Renal cortex interstitium (tissue), 11 donors: ENCODE data around the gene MPRIP. TPM values are rescaled to one million over a fixed set of nuclear protein-coding genes. Genes with fewer than 3 reads are reported as not detected.

Experiments used
- DNase-seq, 11 donors: peaks; one replicate each; pipeline ENCODE4 v3.0.0-alpha.2; 2013; ENCODE audit warnings: low read depth in 9 of 11, low spot score in 4 of 11; ENCODE audit errors: extremely low read depth in 1 of 11
- polyA plus RNA-seq, 3 donors: library from polyadenylated mRNA; unstranded; fragments of 120-200 nt; gene quantifications; one replicate each; pipeline ENCODE4 v1.2.1, GENCODE V29; 2013; ENCODE audit not compliant: insufficient read length in 3 of 3

The MPRIP gene
- polyA plus RNA-seq, 3 donors = 150 to 177 (median 174) TPM

DNA sequence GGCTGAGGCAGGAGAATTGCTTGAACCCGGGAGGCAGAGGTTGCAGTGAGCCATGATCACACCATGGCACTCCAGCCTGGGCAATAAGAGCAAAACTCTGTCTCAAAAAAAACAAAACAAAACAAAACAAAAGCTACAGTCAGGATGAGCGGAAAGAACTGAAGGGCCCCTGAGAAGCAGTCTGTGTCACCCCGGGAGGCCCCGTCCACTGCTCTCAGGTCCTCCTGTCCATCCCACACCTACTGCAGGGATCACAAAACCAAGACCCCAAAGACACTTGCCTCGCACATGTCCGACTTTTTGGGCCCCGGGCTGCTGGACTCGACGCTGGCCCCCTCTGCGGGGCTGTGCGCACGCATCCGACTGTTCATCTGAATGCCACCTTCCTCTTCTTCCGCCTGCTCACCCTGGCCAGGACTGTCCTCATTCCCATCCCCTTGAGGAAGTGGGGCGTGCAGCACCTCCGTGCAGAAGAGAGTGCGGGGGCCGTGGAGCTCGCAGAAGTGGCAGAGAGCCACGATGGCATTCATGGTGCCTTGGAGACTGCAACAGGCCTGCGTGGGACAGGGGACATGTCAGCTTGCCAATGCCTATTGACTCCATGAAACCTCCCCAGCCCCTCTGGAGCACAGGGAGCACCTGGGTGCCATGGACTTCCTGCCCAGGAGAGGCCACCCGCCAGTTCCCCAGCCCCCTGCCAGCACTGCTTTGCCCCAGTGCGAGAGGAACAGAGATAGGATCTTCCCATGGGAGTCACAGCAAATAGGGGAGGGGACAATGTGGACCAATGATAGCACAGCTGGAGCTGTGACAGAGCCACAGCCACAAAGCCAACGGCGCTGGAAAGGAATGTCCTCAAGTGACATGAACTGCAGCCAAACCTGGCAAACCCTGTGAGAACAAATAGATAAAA is 185.6 kb downstream of the MPRIP start:
- DNase-seq = no peak

DNA sequence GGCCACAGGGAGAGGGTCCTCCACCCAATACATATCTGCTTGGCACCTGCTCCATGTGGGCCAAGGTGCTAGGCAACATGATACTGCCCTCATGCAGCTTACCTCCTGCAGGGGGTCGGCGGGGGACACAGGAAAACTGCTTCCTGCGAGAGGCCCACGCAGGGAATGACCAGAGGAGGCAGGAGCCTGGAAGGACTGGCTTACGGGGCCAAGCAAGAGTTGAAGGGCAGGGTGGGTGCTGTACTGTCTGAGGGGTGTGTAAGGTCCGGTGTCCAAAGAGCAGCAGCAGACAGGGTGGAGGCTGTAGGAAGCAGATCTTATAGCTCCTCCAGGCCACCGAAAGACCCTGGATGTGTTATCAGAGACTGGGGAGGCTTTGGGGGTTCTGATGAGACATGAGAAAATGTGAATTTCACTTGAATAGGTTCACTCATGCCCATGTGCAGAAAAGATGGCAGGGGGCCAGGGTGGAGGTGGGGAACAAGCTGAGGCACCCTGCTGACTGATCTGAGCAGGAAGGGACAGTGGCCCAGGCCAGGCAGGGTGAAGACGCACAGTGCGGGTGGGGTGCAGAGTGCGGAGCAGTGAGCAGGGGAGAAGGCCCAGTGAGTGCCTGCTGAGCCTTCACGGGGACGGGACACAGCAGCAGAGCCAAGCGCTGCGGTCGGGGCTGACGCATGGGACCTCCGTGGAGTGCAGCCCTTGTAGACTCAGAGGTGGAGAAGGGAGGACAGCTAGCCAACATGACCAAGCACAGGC is 186.4 kb downstream of the MPRIP start:
- no peak for DNase-seq

DNA sequence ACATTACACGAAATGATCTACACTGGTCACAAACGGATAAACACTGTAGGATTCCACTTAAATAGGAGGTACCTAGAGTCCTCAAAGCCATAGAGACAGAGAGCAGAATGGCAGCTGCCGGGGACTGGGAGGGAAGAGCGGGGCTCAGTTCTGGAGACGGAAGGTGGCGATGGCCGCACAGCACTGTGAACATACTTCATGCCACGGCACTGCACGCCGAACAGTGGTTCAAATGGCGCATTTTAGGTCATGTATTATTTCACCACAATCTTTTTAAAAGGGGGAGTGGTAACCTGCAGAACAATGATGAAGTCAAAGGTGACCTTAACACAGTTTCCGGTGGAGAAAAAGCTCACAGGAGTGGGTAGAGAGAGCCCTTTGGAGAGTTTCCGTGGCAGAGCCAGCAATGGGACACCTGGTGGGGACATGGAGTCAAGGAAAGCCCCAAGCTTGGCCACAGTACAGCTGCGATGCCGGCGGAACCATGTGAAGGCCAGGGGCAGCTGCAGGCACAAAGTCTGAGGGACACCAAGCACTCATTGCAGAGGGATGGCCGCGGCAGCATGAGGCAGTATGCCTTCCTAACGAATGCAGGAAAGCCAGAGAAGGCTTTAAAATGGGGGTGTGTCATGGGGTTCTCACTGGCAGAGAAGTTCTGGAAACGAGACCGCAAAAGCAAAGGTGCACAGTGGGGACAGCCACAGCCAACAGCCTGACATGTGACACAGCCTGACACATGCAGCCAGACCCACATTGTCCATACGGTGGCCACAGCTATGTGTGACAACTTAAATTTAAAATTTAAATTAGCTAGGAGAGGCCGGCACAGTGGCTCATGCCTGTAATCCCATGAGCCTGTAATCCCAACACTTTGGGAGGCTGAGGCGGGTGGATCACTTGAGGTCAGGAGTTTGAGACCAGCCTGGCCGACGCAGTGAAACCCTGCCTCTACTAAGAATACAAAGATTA is 187.4 kb downstream of the MPRIP start:
- no peak for DNase-seq

DNA sequence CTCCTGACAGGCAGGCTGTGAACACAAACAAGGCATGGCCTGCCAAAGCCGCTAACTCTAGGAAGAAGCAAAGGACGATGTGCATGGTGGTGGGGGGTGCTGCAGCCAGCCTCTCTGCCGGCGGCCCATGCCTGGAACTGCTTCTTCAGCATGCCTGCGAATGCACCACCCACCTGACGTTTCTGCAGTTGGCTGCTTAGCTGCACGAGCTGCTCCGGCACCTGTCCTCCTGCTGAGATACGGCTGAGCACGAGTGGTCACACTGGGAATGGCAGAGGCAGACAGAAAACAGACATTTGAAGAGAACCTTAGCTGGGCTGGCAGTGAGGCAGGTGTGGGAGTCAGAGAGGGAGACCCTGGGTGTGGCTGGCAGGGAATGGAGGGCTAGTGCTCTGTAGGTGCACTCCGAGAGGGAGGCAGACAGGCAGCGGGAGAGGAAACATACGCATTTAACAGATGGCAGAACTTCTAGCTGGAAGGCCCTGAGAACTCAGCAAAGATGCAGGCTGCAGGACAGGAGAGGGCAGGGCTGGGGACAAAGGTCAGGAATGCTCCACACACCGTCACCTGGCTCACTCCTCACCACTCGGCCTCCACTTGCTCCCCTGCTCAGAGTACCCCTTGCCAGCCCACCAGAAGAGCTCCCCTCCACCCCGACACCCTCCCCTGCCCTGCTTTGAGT is 189.5 kb downstream of the MPRIP start:
- DNase-seq = no peak

DNA sequence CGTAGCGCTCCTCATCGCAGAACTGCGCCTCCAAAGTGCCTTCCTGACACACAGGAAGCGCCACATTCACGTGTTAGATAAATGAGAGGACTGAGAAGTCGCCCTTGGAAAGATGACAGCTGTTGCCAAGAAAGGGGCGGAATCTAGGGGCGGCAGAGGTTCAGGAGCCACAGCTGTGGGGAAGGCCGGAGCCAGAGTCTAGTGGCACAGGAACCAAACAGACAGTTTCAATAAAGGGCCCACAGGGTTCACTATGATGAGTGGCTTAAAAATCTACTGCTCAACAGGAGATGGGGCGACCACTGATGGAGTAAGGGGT is 190.0 kb downstream of the MPRIP start:
- no peak for DNase-seq

DNA sequence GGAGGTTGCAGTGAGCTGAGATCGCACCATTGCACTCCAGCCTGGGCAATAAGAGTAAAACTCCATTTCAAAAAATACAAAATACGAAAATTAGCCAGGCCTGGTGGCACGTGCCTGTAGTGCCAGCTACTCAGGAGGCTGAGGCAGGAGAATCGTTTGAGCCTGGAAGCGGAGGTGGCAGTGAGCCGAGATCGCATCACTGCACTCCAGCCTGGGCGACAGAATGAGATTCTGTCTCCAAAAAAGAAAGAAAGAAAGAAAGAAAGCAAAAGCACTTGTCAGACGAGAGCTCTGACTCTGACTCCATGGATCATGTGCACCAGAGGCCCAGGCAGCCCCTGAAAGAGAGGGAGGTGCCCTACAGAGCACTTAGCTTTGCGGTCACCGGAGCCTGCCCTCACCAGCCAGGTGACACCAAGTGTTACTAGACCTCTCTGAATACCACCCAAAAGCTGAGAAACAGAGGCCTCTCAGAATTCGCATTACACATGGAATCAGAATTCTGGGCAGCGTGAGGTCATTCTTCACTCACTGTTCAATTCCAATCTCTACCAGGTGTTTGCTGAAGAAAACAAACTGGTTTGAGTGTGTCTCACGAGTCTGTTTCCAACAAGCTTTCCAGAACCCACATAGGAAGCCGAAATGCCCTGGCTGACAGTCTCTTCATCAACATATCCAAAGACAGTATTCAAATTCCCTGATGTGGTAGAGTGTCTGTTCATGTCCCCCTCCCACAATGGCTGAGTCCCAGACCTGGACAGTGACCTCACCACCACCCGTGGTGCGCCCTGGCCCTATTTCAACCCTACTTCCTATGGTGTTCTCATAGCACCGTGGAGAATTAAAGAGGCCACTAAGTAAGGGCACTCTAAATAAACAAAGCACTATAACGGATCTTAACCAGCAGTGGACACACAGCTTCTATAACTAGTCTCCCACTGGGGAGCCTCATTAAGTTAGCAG is 193.2 kb downstream of the MPRIP start:
- no peak for DNase-seq

DNA sequence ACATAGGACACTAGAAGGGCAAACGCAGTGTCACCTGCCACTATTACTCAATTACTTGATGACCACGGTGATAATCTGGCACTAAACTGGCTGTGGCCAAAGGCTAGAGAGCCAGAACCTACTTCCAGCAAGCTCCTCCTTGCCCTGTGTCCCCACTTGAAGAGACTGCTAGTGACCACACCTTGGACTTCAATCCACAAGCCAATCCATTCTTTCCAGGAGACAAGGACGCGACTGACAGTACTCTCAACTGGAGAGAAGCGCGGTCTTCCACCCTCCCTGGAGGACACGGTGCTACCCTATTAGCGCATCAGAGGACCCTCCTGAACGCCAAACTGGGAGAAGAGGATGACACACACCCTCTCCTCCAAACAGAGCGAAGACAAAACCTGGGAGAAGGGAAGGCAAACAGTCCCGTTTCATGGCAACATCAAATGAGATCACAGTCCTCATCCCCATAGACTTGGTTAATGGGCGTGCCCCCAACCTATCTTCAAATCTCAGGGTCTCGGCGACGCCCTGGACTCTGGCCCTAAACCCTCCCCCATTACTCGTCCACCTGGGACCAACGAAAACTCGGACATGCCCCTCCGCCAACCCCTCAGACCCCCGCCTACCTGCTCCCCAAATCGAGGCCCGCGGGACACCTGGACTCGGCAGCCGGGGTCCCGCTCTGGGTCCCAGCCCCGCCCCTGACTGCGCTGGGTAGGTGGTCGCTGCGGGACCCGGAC is 194.2 kb downstream of the MPRIP start:
- peak in 1 of 11 donors; percentile 17 for DNase-seq

DNA sequence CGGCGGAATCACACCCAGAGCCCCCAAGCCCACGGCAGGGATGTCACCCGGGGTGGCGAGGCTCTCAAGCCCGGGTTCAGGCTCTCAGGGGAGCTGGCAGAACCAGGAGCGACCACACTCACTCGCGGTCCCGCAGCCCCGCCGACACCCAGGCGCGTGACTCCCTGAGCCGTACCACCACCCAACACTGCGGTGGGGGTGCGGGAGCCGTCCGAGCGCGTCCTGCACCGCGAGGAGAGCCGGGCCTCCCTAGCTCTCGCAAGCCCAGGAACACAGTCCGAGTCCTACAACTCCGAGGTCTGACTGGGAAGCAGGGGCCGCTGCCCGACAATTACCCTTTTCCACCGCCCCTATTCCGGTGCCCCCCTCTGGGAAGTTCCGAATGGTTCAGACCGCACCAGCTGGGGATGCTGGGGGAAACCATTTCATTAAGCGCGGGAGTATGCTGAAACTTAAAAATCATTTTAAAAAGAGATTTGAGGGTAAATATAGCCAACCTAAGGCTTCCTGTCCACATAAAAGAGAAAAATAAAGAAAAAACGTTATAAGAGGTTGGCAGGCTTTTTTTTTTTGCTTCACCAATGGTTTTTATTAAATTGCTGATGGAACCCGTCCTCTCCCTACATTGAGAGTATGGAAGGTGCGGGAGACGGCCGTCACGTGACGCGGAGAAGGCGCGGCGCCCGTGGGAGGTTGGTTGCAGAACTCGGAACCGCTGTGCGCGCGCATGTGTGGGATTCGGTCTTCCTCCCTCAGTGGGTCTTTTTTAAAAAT is 195.0 kb downstream of the MPRIP start, which contains the start of gene FLCN:
FLCN (minus strand) TSS at position 143 of the 774 bp plus-strand sequence. CDS start 9,031 bp downstream, outside the sequence.
- peak; percentile 68 to 91 (median 83) for DNase-seq

DNA sequence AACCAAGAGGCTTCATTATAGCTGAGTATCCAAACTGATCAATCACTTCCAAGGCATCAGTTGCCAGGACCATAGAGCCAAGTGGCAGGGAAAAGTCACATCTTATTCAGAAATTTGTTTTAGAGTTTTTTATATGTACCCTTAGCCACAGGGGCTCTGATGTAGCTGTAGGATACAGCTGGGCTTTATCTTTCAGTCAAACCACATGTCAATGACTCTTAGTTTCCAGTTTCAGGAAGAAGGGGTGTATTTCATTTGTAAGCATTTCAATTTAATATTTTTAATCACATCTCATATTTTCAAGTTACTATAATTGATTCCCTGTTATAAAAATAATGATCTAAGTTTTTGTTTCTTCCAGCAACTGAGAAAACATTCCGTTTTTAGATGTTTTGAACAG is 197.6 kb downstream of the MPRIP start:
- DNase-seq = no peak

DNA sequence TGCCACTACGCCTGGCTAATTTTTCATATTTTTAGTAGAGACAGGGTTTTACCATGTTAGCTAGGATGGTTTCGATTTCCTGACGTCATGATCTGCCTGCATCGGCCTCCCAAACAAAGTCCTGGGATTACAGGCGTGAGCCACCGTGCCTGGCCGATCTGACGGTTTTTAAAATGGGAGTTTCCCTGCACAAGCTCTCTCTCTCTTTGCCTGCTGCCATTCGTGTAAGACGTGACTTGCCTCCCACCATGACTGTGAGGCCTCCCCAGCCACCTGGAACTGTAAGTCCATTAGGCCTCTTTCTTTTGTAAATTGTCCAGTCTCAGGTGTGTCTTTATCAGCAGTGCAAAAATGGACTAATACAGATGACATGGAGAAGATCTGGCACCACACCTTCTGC is 199.4 kb downstream of the MPRIP start:
- no peak for DNase-seq

DNA sequence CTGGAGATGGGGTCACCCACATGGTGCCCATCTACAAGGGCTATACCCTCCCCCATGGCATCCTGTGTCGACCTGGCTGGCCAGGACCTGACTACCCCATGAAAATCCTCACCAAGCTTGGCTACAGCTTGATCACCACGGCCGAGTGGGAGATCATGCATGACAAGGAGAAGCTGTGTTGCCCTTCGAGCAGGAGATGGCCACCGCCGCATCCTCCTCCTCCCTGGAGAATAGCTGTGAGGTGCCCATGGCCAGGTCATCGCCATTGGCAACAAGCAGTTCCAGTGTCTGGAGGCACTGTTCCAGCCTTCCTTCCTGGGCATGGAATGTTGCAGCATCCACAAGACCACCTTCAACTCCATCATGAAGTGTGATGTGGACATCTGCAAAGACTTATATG is 200.0 kb downstream of the MPRIP start:
- DNase-seq = no peak

Other genes starting within 250 kb of the MPRIP start
- not detected for gene TNFRSF13B, start 70.3 kb upstream of the MPRIP start, polyA plus RNA-seq
- gene PLD6, start 163.9 kb downstream of the MPRIP start, polyA plus RNA-seq = 1 to 10 TPM; 3.4 to 5.2 (median 4.0) TPM
- gene FLCN, start 194.7 kb downstream of the MPRIP start, polyA plus RNA-seq = 10 to 100 TPM; 27.1 to 41.8 (median 29.7) TPM
- 10 to 100 TPM; 65.5 to 89.7 (median 79.3) TPM for gene COPS3, start 238.8 kb downstream of the MPRIP start, polyA plus RNA-seq